ENCODE measurements around the gene FBRSL1. TPM values are rescaled to one million over a fixed set of nuclear protein-coding genes. Genes with fewer than 3 reads are reported as not detected.
A peak's percentile ranks its signal among the peaks of the same experiment; 100 is the strongest.
"Not testable (repeated sequence)": the region's sequence is repeated elsewhere in the genome, so short reads cannot be mapped to it uniquely, and the experiment has no call there.

Gene FBRSL1
- total RNA-seq = 195 and 199 TPM in 2 replicates
- long read RNA-seq, partial matches to known transcripts = 0 of 1 reads
- long read RNA-seq, other reads (novel, unspliced or antisense) = 1 of 1 reads

- H3K36me3 Mint-ChIP-seq (ENCODE audit: insufficient read depth) = peaks cover 3% of the 10 kb centered on the region
- TF ChIP-seq CTCF (IDR thresholded peaks at IDR 0.05; ENCODE audit: unreplicated experiment) = peak; percentile 17
- peak within 1 kb of the TSS; percentile 92 for H3K27ac Mint-ChIP-seq
- H3K27me3 Mint-ChIP-seq = peaks cover 38% of the 10 kb centered on the region
- peak within 1 kb of the TSS; percentile 82 for H3K4me3 Mint-ChIP-seq (ENCODE audit: low read depth)
- peaks cover 38% of the 10 kb centered on the region for H3K4me1 Mint-ChIP-seq (ENCODE audit: low read depth)
- no peaks in the 10 kb centered on the region for H3K9me3 Mint-ChIP-seq (ENCODE audit: low read depth)
- DNase-seq (ENCODE audit: low spot score, unreplicated experiment) = peak; percentile 85
Observed at GRCh38 chr12:132489602-132490266, at the start of gene FBRSL1. Gene FBRSL1 (plus strand): TSS chr12:132490151.

- not testable (repeated sequence) for H3K36me3 Mint-ChIP-seq (ENCODE audit: insufficient read depth); H3K4me3 Mint-ChIP-seq (ENCODE audit: low read depth); H3K9me3 Mint-ChIP-seq (ENCODE audit: low read depth); DNase-seq (ENCODE audit: low spot score, unreplicated experiment); H3K4me1 Mint-ChIP-seq (ENCODE audit: low read depth)
- peaks cover 12% of the 10 kb centered on the region for H3K27me3 Mint-ChIP-seq
- peak overlapping the region; percentile 67 for H3K27ac Mint-ChIP-seq
Observed at GRCh38 chr12:132440420-132440819, 49.5 kb upstream of the FBRSL1 start.

GRCh38 chr12:132441871-132442863 lies 47.8 kb upstream of the FBRSL1 start:
- peaks cover 3% of the 10 kb centered on the region for H3K9me3 Mint-ChIP-seq (ENCODE audit: low read depth)
- no peak overlapping the region for H3K4me3 Mint-ChIP-seq (ENCODE audit: low read depth)

GRCh38 chr12:132443091-132443490 lies 46.9 kb upstream of the FBRSL1 start:
- peaks cover 17% of the 10 kb centered on the region for H3K27me3 Mint-ChIP-seq
- H3K4me1 Mint-ChIP-seq (ENCODE audit: low read depth) = peaks cover 10% of the 10 kb centered on the region
- H3K36me3 Mint-ChIP-seq (ENCODE audit: insufficient read depth) = peaks cover 5% of the 10 kb centered on the region
- H3K4me3 Mint-ChIP-seq (ENCODE audit: low read depth) = no peak overlapping the region
- peaks cover 3% of the 10 kb centered on the region for H3K9me3 Mint-ChIP-seq (ENCODE audit: low read depth)
- peak overlapping the region; percentile 33 for H3K27ac Mint-ChIP-seq
- TF ChIP-seq CTCF (IDR thresholded peaks at IDR 0.05; ENCODE audit: unreplicated experiment) = no peak
- DNase-seq (ENCODE audit: low spot score, unreplicated experiment) = no peak

More at GRCh38 chr12:132441871-132442863, 47.8 kb upstream of the FBRSL1 start:
- Mint-ChIP-seq H3K27ac (no peak overlapping the region), H3K36me3 (ENCODE audit: insufficient read depth) (peaks cover 5% of the 10 kb centered on the region), H3K4me1 (ENCODE audit: low read depth) (peaks cover 10% of the 10 kb centered on the region), H3K27me3 (peaks cover 16% of the 10 kb centered on the region)
- no peak for TF ChIP-seq CTCF (IDR thresholded peaks at IDR 0.05; ENCODE audit: unreplicated experiment)
- DNase-seq (ENCODE audit: low spot score, unreplicated experiment) = no peak

GRCh38 chr12:132444283-132444682 lies 45.7 kb upstream of the FBRSL1 start:
- peaks cover 3% of the 10 kb centered on the region for H3K9me3 Mint-ChIP-seq (ENCODE audit: low read depth)
- H3K4me3 Mint-ChIP-seq (ENCODE audit: low read depth) = no peak overlapping the region
- no peak for DNase-seq (ENCODE audit: low spot score, unreplicated experiment)
- H3K4me1 Mint-ChIP-seq (ENCODE audit: low read depth) = peaks cover 10% of the 10 kb centered on the region
- no peak for TF ChIP-seq CTCF (IDR thresholded peaks at IDR 0.05; ENCODE audit: unreplicated experiment)
- peaks cover 5% of the 10 kb centered on the region for H3K36me3 Mint-ChIP-seq (ENCODE audit: insufficient read depth)
- H3K27me3 Mint-ChIP-seq = peaks cover 22% of the 10 kb centered on the region
- no peak overlapping the region for H3K27ac Mint-ChIP-seq
